Measurements from ENCODE around the gene IRAG1.

The IRAG1 gene

GRCh38 chr11:10693509-10694081, at the start of gene IRAG1:
Gene IRAG1, minus strand, starts transcription at chr11:10693755. Its CDS starts 153 bp downstream, at chr11:10693602.
- in situ Hi-C loops (cut with MboI; ENCODE audit: low sequenced_read_pairs): no loop called here

GRCh38 chr11:10742460-10743208, 49.1 kb upstream of the IRAG1 start:
- in situ Hi-C loops (cut with MboI; ENCODE audit: low sequenced_read_pairs): loop anchor here (25.0 kb wide), 2 partner anchors 205 to 330 kb away; partner anchors contain the start of gene RNF141

- in situ Hi-C loops (cut with MboI; ENCODE audit: low sequenced_read_pairs): loop anchor here (25.0 kb wide), 2 partner anchors 198 to 323 kb away; partner anchors contain the start of gene RNF141
These were observed 42.2 kb upstream of the IRAG1 start for GRCh38 chr11:10735481-10736475.

- in situ Hi-C loops (cut with MboI; ENCODE audit: low sequenced_read_pairs): loop anchor here (25.0 kb wide), 2 partner anchors 194 to 319 kb away; partner anchors contain the start of gene RNF141
These were observed 37.6 kb upstream of the IRAG1 start for GRCh38 chr11:10731064-10731680.

DNA sequence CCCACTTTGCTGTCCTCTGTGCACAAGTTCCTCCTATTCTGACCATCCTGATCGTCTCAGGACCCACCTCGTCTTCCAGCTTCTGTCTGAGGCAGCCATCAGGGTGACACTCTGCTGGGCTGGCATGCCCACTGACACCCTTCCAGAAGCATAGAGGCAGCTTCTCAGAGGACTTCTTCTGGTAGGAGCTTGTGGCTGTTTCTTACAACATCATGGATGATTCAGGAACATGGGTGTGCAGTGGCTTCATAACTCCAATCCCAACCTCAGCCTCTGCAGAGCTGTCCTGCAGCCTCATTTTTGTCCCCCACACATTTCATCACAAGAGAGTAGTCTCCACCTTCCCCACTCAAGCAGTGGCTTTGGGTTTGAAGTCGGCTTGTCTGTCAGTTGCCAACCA, 36.6 kb upstream of the IRAG1 start:
- in situ Hi-C loops (cut with MboI; ENCODE audit: low sequenced_read_pairs): loop anchor here (25.0 kb wide), 2 partner anchors 193 to 318 kb away; partner anchors contain the start of gene RNF141

GRCh38 chr11:10728789-10729472, 35.4 kb upstream of the IRAG1 start:
- in situ Hi-C loops (cut with MboI; ENCODE audit: low sequenced_read_pairs): loop anchor here (10.0 to 25.0 kb wide), 3 partner anchors 64 to 317 kb away; partner anchors contain the start of gene RNF141

DNA sequence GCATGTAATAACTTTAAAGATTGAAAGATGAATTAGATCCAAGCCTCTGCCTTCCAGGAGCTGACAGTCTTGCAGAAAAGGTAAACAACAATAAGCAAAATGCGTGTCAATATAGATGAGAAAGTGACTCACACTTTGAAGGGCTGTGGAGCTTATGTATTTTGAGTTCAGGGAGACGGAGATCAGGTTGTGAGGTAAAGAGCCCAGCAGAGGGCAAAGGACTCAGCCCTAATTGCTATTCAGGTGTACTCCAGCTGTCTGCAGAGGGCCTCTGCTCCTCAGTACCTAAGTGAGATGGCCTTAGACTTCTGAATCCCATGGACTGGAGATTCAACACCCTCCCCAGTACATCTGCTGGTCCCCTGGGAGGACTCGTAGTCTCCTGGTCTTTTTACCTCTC, 34.6 kb upstream of the IRAG1 start:
- in situ Hi-C loops (cut with MboI; ENCODE audit: low sequenced_read_pairs): loop anchor here (10.0 to 25.0 kb wide), 3 partner anchors 63 to 316 kb away; partner anchors contain the start of gene RNF141

GRCh38 chr11:10727146-10727851, 33.7 kb upstream of the IRAG1 start:
- in situ Hi-C loops (cut with MboI; ENCODE audit: low sequenced_read_pairs): loop anchor here (10.0 to 25.0 kb wide), 3 partner anchors 62 to 315 kb away; partner anchors contain the start of gene RNF141

DNA sequence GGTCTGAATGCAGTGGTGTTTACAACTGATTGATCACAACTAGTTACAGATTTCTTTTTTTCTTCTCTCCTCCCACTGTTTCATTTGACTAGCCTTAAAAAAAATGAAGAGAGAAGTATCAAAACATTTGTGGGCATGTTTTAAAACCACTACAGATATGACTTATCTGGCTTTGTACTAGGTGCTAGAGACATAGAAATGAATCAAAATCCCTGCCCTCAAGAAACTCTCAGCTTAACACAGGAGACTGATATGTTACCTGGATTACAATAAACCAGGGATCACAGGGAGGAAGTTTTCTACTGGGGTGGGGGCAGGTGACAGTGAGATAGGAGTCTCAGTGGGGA, 32.3 kb upstream of the IRAG1 start:
- in situ Hi-C loops (cut with MboI; ENCODE audit: low sequenced_read_pairs): loop anchor here (10.0 to 25.0 kb wide), 3 partner anchors 61 to 314 kb away; partner anchors contain the start of gene RNF141

DNA sequence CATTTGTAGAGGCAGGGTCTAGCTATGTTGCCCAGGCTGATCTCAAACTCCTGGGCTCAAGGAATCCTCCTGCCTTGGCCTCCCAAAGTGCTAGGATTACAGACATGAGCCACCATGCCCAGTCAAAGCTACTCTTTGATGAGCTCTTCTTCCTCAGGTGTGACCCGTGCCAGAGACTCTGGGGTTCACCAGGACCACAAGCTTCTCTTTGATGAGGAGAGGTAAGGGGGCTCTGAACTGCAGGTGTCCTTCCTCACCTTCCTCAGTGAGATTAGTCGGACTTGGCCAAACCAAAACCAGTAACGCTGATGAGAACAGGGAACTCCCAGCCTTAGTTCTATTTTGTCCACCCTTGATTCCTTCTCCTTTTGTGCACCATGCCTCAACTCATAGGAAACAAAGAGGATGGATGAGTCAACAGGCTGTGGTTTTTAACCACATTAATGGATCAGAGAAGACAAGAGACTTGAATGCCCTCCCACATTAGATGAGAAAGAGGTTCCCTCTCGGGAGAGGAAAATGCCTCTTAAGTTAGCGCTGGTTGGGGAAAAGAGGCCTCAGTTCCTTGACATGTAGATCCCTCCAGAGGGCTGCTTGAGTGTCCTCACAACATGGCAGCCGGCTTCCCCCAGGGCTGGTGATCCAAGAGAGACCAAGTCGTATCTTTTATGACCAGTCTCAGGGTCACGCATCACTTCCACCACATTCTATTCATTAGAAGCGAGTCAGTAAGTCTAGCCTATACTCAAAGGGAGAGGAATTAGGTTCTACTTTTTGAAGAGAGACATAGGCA, 31.8 kb upstream of the IRAG1 start:
- in situ Hi-C loops (cut with MboI; ENCODE audit: low sequenced_read_pairs): loop anchor here (10.0 to 25.0 kb wide), 3 partner anchors 61 to 313 kb away; partner anchors contain the start of gene RNF141

GRCh38 chr11:10722307-10722706, 28.8 kb upstream of the IRAG1 start:
- in situ Hi-C loops (cut with MboI; ENCODE audit: low sequenced_read_pairs): loop anchor here (10.0 kb wide), 1 partner anchor 58 kb away; no protein-coding TSS in a partner anchor

DNA sequence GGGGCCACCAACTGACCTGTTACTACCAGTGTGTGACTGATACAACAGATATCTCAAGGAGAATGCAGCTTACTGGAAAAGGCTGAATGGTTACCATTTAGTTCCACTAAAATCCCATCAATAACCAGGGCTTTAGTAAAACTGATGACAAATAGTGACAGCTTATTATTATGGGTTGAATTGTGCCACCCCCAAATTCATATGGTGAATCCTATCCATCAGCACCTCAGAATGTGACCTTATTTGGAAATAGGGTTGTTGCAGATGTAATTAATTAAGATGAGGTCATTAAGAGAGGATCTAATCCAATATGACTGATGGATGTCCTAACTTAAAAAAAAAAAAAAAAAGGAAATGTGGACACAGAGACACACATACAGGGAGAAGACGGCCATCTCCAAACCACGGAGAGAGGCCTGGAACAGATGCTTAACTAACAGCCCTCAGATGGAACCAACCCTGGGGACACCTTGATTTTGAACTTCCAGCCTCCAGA, 27.4 kb upstream of the IRAG1 start:
- in situ Hi-C loops (cut with MboI; ENCODE audit: low sequenced_read_pairs): loop anchor here (10.0 kb wide), 1 partner anchor 56 kb away; no protein-coding TSS in a partner anchor

GRCh38 chr11:10719616-10720015, 26.1 kb upstream of the IRAG1 start:
- in situ Hi-C loops (cut with MboI; ENCODE audit: low sequenced_read_pairs): loop anchor here (10.0 kb wide), 1 partner anchor 55 kb away; no protein-coding TSS in a partner anchor

DNA sequence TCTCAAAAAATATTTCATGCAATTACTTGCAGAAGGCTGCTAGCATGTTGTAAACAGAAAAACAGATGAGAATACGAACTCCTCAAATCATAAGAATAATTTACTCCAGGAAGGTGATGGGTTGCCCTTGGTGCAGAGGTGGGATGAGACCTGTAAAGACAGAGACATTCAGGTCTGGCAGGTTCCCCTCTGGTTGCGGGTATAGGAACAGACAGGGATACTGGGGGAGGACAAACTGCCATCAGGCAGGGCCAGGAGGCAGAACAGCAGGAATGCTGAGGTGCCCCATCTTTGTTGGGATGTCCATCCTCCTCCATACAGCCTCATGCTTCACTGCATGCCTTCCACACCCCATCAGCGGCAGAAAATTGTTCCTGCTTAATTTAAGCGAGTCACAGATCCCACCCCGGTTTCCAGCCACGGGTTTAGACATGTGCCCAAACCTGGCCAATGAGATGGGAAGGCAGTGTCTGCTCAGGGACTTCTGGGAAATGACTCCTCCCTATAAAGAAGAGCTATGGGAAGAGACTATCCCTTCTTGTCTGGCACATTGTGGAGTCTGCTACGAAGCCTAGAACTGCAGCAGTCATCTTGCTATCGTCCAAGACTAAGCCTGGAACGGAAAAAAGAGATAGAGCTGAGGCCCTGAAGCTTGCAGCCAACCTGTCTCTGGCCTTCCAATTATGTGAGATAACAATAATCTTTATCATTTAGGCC, 23.1 kb upstream of the IRAG1 start:
- in situ Hi-C loops (cut with MboI; ENCODE audit: low sequenced_read_pairs): no loop called here

DNA sequence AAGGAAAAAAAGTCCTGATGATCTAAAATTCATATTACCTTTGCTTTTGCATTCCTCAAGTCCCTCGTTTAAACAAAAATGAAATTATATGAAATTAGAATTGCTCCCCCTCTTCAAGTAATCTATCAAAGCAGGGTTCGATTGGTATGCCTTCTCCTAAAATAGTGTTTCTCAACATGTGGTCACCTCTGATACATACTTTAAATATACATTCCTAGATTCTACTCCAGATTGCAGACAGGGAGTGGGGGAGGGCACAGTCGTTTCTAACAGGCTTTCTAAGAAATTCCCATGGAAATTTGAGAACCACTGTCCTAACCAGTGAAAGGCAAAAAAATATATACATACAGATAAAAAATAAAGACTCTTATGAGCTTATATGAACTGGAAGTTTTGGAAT, 22.6 kb upstream of the IRAG1 start:
- in situ Hi-C loops (cut with MboI; ENCODE audit: low sequenced_read_pairs): no loop called here

DNA sequence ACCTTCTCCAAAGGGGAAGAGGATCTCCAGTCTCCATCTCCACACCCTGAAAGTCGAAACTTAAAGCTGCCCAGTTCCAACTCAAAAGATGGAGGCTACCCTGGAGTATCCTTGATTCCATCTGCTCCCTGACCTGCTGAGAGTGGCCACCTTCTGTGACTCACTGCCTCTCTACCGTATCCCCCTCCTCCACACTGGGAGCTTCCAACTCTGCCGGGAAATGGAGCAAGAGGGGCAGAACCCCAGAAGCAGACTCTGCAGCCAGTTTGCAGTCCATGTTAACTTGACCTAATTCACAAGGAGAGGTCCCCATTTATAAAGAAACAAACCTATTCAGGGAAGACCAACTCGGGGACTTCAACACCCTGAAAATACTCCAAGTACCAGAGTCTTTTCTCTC, 22.0 kb upstream of the IRAG1 start:
- in situ Hi-C loops (cut with MboI; ENCODE audit: low sequenced_read_pairs): no loop called here

Measured in HL-60/S4 treated with retinoic acid at 250 ng/mL for 4 days and 3 days (cell line).